Fibroblast of mammary gland (primary cell): Measurements from ENCODE around the gene NEBL.

Experiments
- DNase-seq: peaks from one replicate; pipeline ENCODE4 v3.0.0-alpha.2; 2010; ENCODE audit warnings: low read depth
- H3K4me3 ChIP-seq: 2 replicates; pipeline ENCODE4 v1.5.1; 2011; ENCODE audit warnings: low read depth, mild to moderate bottlenecking, low read length, moderate library complexity; ENCODE audit not compliant: control insufficient read depth
- CTCF ChIP-seq: conservative IDR thresholded peaks from 2 replicates; pipeline ENCODE4 v1.5.1; 2011; ENCODE audit warnings: low read depth, low read length, inconsistent platforms; ENCODE audit not compliant: control insufficient read depth, insufficient read depth

Gene NEBL

GRCh38 chr10:20747782-20748181 is 149.3 kb downstream of the NEBL start:
- TF ChIP-seq CTCF, result no peak
- no peak for DNase-seq
- no peak overlapping the region for H3K4me3 ChIP-seq

GRCh38 chr10:20746856-20747255 is 150.3 kb downstream of the NEBL start:
- no peak for TF ChIP-seq CTCF
- no peak for DNase-seq
- no peak overlapping the region for H3K4me3 ChIP-seq

- no peak for TF ChIP-seq CTCF
- H3K4me3 ChIP-seq, result no peak overlapping the region
- no peak for DNase-seq
Observed at GRCh38 chr10:20745556-20746375, 151.3 kb downstream of the NEBL start.

- DNase-seq, result peak; percentile 33
- TF ChIP-seq CTCF, result no peak
- H3K4me3 ChIP-seq, result no peak overlapping the region
Observed at GRCh38 chr10:20744821-20745220, 152.3 kb downstream of the NEBL start.

- no peak for TF ChIP-seq CTCF
- no peak for DNase-seq
- no peak overlapping the region for H3K4me3 ChIP-seq
Observed at GRCh38 chr10:20743942-20744341, 153.2 kb downstream of the NEBL start.

- no peak overlapping the region for H3K4me3 ChIP-seq
- no peak for TF ChIP-seq CTCF
- no peak for DNase-seq
Observed at GRCh38 chr10:20742737-20743541, 154.2 kb downstream of the NEBL start.
